GM18505 (cell line): ENCODE data around the gene CDK14.
A peak's percentile ranks its signal among the peaks of the same experiment; 100 is the strongest.
"Not testable (repeated sequence)": the region's sequence is repeated elsewhere in the genome, so short reads cannot be mapped to it uniquely, and the experiment has no call there.

ENCODE experiments used
- ATAC-seq: cut with Tn5 transposase; IDR thresholded peaks from one replicate; pipeline ENCODE4 v1.9.1; 2021; ENCODE audit not compliant: unreplicated experiment
- POLR2A ChIP-seq: IDR thresholded peaks from 4 replicates; pipeline ENCODE4 v1.6.1; 2011; ENCODE audit warnings: borderline replicate concordance; ENCODE audit not compliant: insufficient read depth, insufficient read length; ENCODE audit errors: extremely low read depth

Gene CDK14

GRCh38 chr7:90717296-90718060, 121.4 kb downstream of the CDK14 start:
- ATAC-seq, result no peak
- no peak for TF ChIP-seq POLR2A

GRCh38 chr7:90719155-90719554, 123.0 kb downstream of the CDK14 start:
- no peak for ATAC-seq

GRCh38 chr7:90720984-90721760, 125.1 kb downstream of the CDK14 start:
- no peak for TF ChIP-seq POLR2A
- ATAC-seq, result no peak

More at GRCh38 chr7:90719155-90719554, 123.0 kb downstream of the CDK14 start:
- TF ChIP-seq POLR2A, result no peak

- ATAC-seq, result no peak
Observed at GRCh38 chr7:90721869-90722431, 125.8 kb downstream of the CDK14 start.

GRCh38 chr7:90723233-90723632, 127.1 kb downstream of the CDK14 start:
- ATAC-seq, result no peak
- no peak for TF ChIP-seq POLR2A

More at GRCh38 chr7:90721869-90722431, 125.8 kb downstream of the CDK14 start:
- no peak for TF ChIP-seq POLR2A

- TF ChIP-seq POLR2A, result no peak
- ATAC-seq, result no peak
Observed at GRCh38 chr7:90723866-90724265, 127.7 kb downstream of the CDK14 start.

GRCh38 chr7:90726120-90726519, 130.0 kb downstream of the CDK14 start:
- peak; percentile 20 for TF ChIP-seq POLR2A
- ATAC-seq, result no peak

- no peak for ATAC-seq
- TF ChIP-seq POLR2A, result no peak
Observed at GRCh38 chr7:90726623-90727022, 130.5 kb downstream of the CDK14 start.

GRCh38 chr7:90727412-90727811, 131.3 kb downstream of the CDK14 start:
- no peak for TF ChIP-seq POLR2A
- ATAC-seq, result no peak

- no peak for TF ChIP-seq POLR2A
- ATAC-seq, result no peak
Observed at GRCh38 chr7:90728568-90728967, 132.4 kb downstream of the CDK14 start.

- ATAC-seq, result not testable (repeated sequence)
Observed at GRCh38 chr7:90735611-90736280, 139.6 kb downstream of the CDK14 start.

GRCh38 chr7:90736316-90736715, 140.2 kb downstream of the CDK14 start:
- no peak for ATAC-seq
- no peak for TF ChIP-seq POLR2A
